GM12864 (cell line): Measurements from ENCODE around the gene FUBP3.

Experiments
- DNase-seq: peaks from one replicate; pipeline ENCODE4 v3.0.0-alpha.2; 2011; ENCODE audit warnings: low read depth
- H3K4me3 ChIP-seq: 2 replicates; pipeline ENCODE4 v1.5.1; 2011; ENCODE audit warnings: mild to moderate bottlenecking, low read depth, low read length, control low read depth
- CTCF ChIP-seq: IDR thresholded peaks from 2 replicates; pipeline ENCODE4 v1.5.1; 2011; ENCODE audit warnings: low read depth, mild to moderate bottlenecking, moderate library complexity, low read length, control low read depth, inconsistent platforms; ENCODE audit errors: missing control alignments

Gene FUBP3

GRCh38 chr9:130537346-130538050, 41.9 kb upstream of the FUBP3 start:
- DNase-seq = no peak
- no peak overlapping the region for H3K4me3 ChIP-seq

GRCh38 chr9:130539420-130540223, 39.8 kb upstream of the FUBP3 start:
- no peak for DNase-seq
- H3K4me3 ChIP-seq = no peak overlapping the region
- no peak for TF ChIP-seq CTCF

More at GRCh38 chr9:130537346-130538050, 41.9 kb upstream of the FUBP3 start:
- no peak for TF ChIP-seq CTCF

- no peak overlapping the region for H3K4me3 ChIP-seq
- no peak for DNase-seq
- no peak for TF ChIP-seq CTCF
Observed at GRCh38 chr9:130541533-130541932, 37.8 kb upstream of the FUBP3 start.

GRCh38 chr9:130542038-130542437, 37.3 kb upstream of the FUBP3 start:
- no peak for TF ChIP-seq CTCF
- no peak for DNase-seq

GRCh38 chr9:130542457-130543228, 36.7 kb upstream of the FUBP3 start:
- no peak for DNase-seq
- no peak for TF ChIP-seq CTCF
- no peak overlapping the region for H3K4me3 ChIP-seq

More at GRCh38 chr9:130542038-130542437, 37.3 kb upstream of the FUBP3 start:
- H3K4me3 ChIP-seq = no peak overlapping the region

- no peak for DNase-seq
- no peak overlapping the region for H3K4me3 ChIP-seq
- TF ChIP-seq CTCF = no peak
Observed at GRCh38 chr9:130543368-130543767, 36.0 kb upstream of the FUBP3 start.
